Measurements from ENCODE around the gene MIPOL1. TPM values are rescaled to one million over a fixed set of nuclear protein-coding genes. Genes with fewer than 3 reads are reported as not detected.
"Not testable (repeated sequence)": the region's sequence is repeated elsewhere in the genome, so short reads cannot be mapped to it uniquely, and the experiment has no call there.

Gene MIPOL1
- total RNA-seq, 3 donors from 2014 or later: 12.2 to 48.8 (median 36.1) TPM

GRCh38 chr14:37452323-37452722 lies 254.6 kb downstream of the MIPOL1 start:
- intact Hi-C loops (cut with DNase I; ENCODE audit: low total_unique reads): no loop called here

GRCh38 chr14:37453985-37454384 lies 256.2 kb downstream of the MIPOL1 start:
- no peaks in the 10 kb centered on the region for H3K36me3 ChIP-seq
- intact Hi-C loops (cut with DNase I; ENCODE audit: low total_unique reads): no loop called here
- H3K4me1 ChIP-seq: no peaks in the 10 kb centered on the region
- H3K27ac ChIP-seq: no peak overlapping the region
- no peaks in the 10 kb centered on the region for H3K9me3 ChIP-seq
- H3K4me3 ChIP-seq: no peak overlapping the region
- DNase-seq (ENCODE audit: low spot score in 2 of 2): no peak
- no peak for TF ChIP-seq POLR2A (IDR thresholded peaks at IDR 0.05)
- no peak for TF ChIP-seq POLR2AphosphoS5 (IDR thresholded peaks at IDR 0.05)
- no peak for TF ChIP-seq CTCF (IDR thresholded peaks at IDR 0.05)
- no peaks in the 10 kb centered on the region for H3K27me3 ChIP-seq

More at GRCh38 chr14:37452323-37452722, 254.6 kb downstream of the MIPOL1 start:
- TF ChIP-seq POLR2A (IDR thresholded peaks at IDR 0.05): no peak
- Histone ChIP-seq H3K9me3 (no peaks in the 10 kb centered on the region), H3K4me1 (no peaks in the 10 kb centered on the region), H3K36me3 (no peaks in the 10 kb centered on the region), H3K27ac (no peak overlapping the region), H3K4me3 (no peak overlapping the region), H3K27me3 (no peaks in the 10 kb centered on the region)
- DNase-seq (ENCODE audit: low spot score in 2 of 2): no peak

- no peaks in the 10 kb centered on the region for H3K4me1 ChIP-seq
- intact Hi-C loops (cut with DNase I; ENCODE audit: low total_unique reads): no loop called here
- TF ChIP-seq CTCF (IDR thresholded peaks at IDR 0.05): no peak
- TF ChIP-seq POLR2A (IDR thresholded peaks at IDR 0.05): no peak
- TF ChIP-seq POLR2AphosphoS5 (IDR thresholded peaks at IDR 0.05): no peak
Observed at GRCh38 chr14:37457334-37457733, 259.6 kb downstream of the MIPOL1 start.

GRCh38 chr14:37462426-37462825 lies 264.7 kb downstream of the MIPOL1 start:
- intact Hi-C loops (cut with DNase I; ENCODE audit: low total_unique reads); H3K36me3 ChIP-seq; H3K27me3 ChIP-seq; DNase-seq (ENCODE audit: low spot score in 2 of 2); H3K4me1 ChIP-seq; H3K27ac ChIP-seq; H3K4me3 ChIP-seq: not testable (repeated sequence)
- H3K9me3 ChIP-seq: peaks cover 10 to 21% of the 10 kb centered on the region in 2 donors

More at GRCh38 chr14:37457334-37457733, 259.6 kb downstream of the MIPOL1 start:
- no peak for DNase-seq (ENCODE audit: low spot score in 2 of 2)
- H3K27me3 ChIP-seq: no peaks in the 10 kb centered on the region
- H3K27ac ChIP-seq: no peak overlapping the region
- no peak overlapping the region for H3K4me3 ChIP-seq
- H3K36me3 ChIP-seq: no peaks in the 10 kb centered on the region
- peaks cover 10 to 19% of the 10 kb centered on the region in 2 donors for H3K9me3 ChIP-seq

GRCh38 chr14:37464192-37464858 lies 266.6 kb downstream of the MIPOL1 start:
- no peaks in the 10 kb centered on the region for H3K4me1 ChIP-seq
- no peak overlapping the region for H3K4me3 ChIP-seq
- no peak for DNase-seq (ENCODE audit: low spot score in 2 of 2)
- no peak overlapping the region for H3K27ac ChIP-seq
- TF ChIP-seq POLR2A (IDR thresholded peaks at IDR 0.05): no peak
- TF ChIP-seq CTCF (IDR thresholded peaks at IDR 0.05): no peak
- TF ChIP-seq POLR2AphosphoS5 (IDR thresholded peaks at IDR 0.05): no peak
- intact Hi-C loops (cut with DNase I; ENCODE audit: low total_unique reads): no loop called here
- no peaks in the 10 kb centered on the region for H3K36me3 ChIP-seq
- peaks cover 10 to 21% of the 10 kb centered on the region in 2 donors for H3K9me3 ChIP-seq
- no peaks in the 10 kb centered on the region for H3K27me3 ChIP-seq

- no peaks in the 10 kb centered on the region for H3K36me3 ChIP-seq
- H3K27me3 ChIP-seq: no peaks in the 10 kb centered on the region
- TF ChIP-seq CTCF (IDR thresholded peaks at IDR 0.05): no peak
- DNase-seq (ENCODE audit: low spot score in 2 of 2): no peak
- no peak overlapping the region for H3K4me3 ChIP-seq
- no peak overlapping the region for H3K27ac ChIP-seq
- no peaks in the 10 kb centered on the region for H3K4me1 ChIP-seq
- intact Hi-C loops (cut with DNase I; ENCODE audit: low total_unique reads): no loop called here
- H3K9me3 ChIP-seq: peaks cover 4 to 13% of the 10 kb centered on the region in 2 donors
Observed at GRCh38 chr14:37466003-37466622, 268.4 kb downstream of the MIPOL1 start.

All from breast epithelium (tissue), 4 donors.